ENCODE results near the gene ZNF701.

- no peak for TF ChIP-seq JUNB (IDR thresholded peaks at IDR 0.05; ENCODE audit: unreplicated experiment)
- TF ChIP-seq CTCF (conservative IDR thresholded peaks at IDR 0.05; ENCODE audit: low read depth in 2 of 2), result peak in 1 of 2 experiments; percentile 13; a peak in 1 of 4 replicates
Observed at GRCh38 chr19:52570000-52570861, at the start of gene ZNF701.

Data from GM23338 (cell line).